ENCODE measurements around the gene CEP83. TPM values are rescaled to one million over a fixed set of nuclear protein-coding genes. Genes with fewer than 3 reads are reported as not detected.

The CEP83 gene
- total RNA-seq, 1 donor = 11.8 TPM

Other genes with a start within 250 kb of the CEP83 start
- gene TMCC3, start 190.7 kb upstream of the CEP83 start, total RNA-seq = 0.81 TPM